ENCODE data around the gene EBI3. TPM values are rescaled to one million over a fixed set of nuclear protein-coding genes. Genes with fewer than 3 reads are reported as not detected.
A peak's percentile ranks its signal among the peaks of the same experiment; 100 is the strongest.

EBI3 gene
- total RNA-seq, 6 experiments from 2014 or later = 0.73 to 4.1 (median 2.0) TPM

DNA sequence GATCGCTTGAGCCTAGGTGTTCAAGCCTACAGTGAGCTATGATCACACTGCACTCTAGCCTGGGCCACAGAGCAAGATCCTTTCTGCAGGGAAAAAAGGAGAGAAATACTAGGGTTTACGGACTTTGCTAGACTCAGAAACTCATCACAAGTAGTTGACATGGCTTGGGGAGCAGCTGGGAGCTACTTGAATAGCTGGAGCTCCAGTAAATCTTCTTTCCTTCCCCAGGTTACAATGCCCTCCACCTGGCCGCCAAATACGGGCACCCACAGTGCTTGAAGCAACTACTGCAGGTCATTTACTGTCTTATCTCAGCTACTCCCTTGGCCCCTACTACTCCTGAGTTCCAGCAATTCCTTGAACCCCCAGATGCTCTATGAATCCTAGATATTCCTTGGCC is 27.5 kb upstream of the EBI3 start:
- Histone ChIP-seq H3K27ac (no peak overlapping the region), H3K9me3 (no peaks in the 10 kb centered on the region), H3K27me3 (no peaks in the 10 kb centered on the region), H3K4me3 (no peak overlapping the region), H3K36me3 (no peaks in the 10 kb centered on the region), H3K4me1 (peaks cover 0 to 4% (median 0%) of the 10 kb centered on the region in 4 donors)
- intact Hi-C loops (cut with DNase I) = loop anchor here in 1 of 2 donors (10.0 kb wide), 1 partner anchor 197 kb away; the partner anchor contains the start of gene PIAS4
- DNase-seq (no peak), ATAC-seq (no peak)
- 93% methylated on average over 2 of the region's 4 CpGs for WGBS (ENCODE audit: insufficient coverage, low coverage, low lambda C conversion rate, missing lambda C conversion rate)
- no peak for TF ChIP-seq POLR2A (IDR thresholded peaks at IDR 0.05)
- TF ChIP-seq, protein P1, sequence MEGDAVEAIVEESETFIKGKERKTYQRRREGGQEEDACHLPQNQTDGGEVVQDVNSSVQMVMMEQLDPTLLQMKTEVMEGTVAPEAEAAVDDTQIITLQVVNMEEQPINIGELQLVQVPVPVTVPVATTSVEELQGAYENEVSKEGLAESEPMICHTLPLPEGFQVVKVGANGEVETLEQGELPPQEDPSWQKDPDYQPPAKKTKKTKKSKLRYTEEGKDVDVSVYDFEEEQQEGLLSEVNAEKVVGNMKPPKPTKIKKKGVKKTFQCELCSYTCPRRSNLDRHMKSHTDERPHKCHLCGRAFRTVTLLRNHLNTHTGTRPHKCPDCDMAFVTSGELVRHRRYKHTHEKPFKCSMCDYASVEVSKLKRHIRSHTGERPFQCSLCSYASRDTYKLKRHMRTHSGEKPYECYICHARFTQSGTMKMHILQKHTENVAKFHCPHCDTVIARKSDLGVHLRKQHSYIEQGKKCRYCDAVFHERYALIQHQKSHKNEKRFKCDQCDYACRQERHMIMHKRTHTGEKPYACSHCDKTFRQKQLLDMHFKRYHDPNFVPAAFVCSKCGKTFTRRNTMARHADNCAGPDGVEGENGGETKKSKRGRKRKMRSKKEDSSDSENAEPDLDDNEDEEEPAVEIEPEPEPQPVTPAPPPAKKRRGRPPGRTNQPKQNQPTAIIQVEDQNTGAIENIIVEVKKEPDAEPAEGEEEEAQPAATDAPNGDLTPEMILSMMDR (IDR thresholded peaks at IDR 0.05) = no peak

DNA sequence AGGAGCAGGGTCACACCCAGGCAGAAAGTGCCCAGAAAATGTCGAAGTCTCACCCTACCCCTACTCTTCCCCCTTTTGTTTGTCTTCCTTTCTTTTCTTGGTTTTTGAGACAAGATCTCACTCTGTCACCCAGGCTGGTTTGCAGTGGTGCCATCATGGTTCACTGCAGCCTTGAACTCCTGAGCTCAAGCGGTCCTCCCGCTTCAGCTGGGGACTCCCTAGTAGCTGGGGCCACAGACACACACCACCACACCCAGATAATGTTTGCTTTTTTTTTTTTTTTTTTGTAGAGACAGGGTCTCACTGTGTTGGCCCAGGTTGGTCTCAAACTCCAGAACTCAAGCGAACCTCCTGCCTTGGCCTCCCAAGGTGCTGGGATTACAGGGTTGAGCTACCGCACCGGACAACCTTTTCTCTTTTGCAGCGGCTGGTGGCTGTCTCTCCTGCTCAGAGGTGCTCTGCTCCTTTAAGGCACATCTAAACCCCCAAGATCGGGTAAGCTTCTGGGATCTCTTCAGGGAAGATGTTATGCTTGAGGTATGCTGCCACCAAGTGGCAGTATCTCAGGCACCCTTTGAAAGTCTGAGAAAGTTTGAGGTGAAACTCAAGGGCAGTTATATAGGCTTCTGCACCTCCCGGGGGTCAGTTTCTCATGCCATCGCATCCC is 22.4 kb upstream of the EBI3 start:
- intact Hi-C loops (cut with DNase I) = loop anchor here (5.0 to 10.0 kb wide), 2 partner anchors 202 to 350 kb away; partner anchors contain the start of gene PIAS4 (in 1 of the 2)
- H3K9me3 ChIP-seq = no peaks in the 10 kb centered on the region

DNA sequence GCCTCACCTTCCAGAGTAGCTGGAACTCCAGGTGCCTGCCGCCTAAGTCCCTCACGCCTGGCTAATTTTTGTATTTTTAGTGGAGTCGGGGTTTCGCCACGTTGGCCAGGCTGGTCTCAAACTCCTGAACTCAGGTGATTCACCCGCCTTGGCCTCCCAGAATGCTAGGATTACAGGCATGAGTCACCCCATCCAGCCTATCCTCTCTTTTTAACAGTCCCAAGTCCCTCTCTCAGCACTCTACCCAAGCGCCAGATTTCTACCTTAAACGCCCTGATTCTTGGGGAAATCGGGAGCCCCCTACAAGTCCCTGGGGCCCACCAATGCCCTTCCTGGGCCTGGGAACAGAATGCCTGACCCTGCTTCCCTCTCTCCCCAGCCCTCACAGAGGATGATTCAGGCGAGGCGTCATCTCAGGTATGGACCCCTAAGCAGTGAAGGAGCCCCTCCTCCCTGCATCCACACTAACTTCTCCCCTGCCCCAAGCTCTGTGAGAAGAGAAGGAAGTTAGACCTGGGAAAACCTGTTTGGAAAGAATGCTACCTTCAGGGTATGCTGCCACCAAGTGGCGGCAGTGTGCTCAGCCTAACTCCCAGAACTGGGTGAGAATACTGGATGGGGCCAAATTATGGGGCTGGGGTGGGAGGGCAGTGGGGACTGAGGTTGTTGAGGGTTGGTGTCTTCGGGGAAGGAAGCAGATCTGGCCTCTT is 20.8 kb upstream of the EBI3 start:
- H3K4me3 ChIP-seq = no peak overlapping the region
- H3K36me3 ChIP-seq = no peaks in the 10 kb centered on the region
- intact Hi-C loops (cut with DNase I) = loop anchor here (5.0 to 10.0 kb wide), 2 partner anchors 204 to 351 kb away; partner anchors contain the start of gene PIAS4 (in 1 of the 2)
- no peaks in the 10 kb centered on the region for H3K27me3 ChIP-seq
- no peaks in the 10 kb centered on the region for H3K9me3 ChIP-seq
- H3K27ac ChIP-seq = no peak overlapping the region
- peaks cover 0 to 4% (median 0%) of the 10 kb centered on the region in 4 donors for H3K4me1 ChIP-seq
- 50% methylated on average over 9 of the region's 13 CpGs for WGBS (ENCODE audit: insufficient coverage, low coverage, low lambda C conversion rate, missing lambda C conversion rate)
- ATAC-seq (peak; percentile 55 to 76 (median 70)), DNase-seq (no peak)
- TF ChIP-seq, protein P1 (IDR thresholded peaks at IDR 0.05) = peak; percentile 29 to 60 (median 53)
- no peak for TF ChIP-seq POLR2A (IDR thresholded peaks at IDR 0.05)

More for the DNA sequence above, 22.4 kb upstream of the EBI3 start:
- 50% methylated on average over 3 of the region's 10 CpGs for WGBS (ENCODE audit: insufficient coverage, low coverage, low lambda C conversion rate, missing lambda C conversion rate)
- no peak overlapping the region for H3K4me3 ChIP-seq
- no peak for TF ChIP-seq POLR2A (IDR thresholded peaks at IDR 0.05)
- TF ChIP-seq, protein P1 (IDR thresholded peaks at IDR 0.05) = peak in 3 of 4 donors; percentile 31 to 42 (median 35)
- no peaks in the 10 kb centered on the region for H3K27me3 ChIP-seq
- peaks cover 0 to 4% (median 0%) of the 10 kb centered on the region in 4 donors for H3K4me1 ChIP-seq
- H3K36me3 ChIP-seq = no peaks in the 10 kb centered on the region
- no peak overlapping the region for H3K27ac ChIP-seq
- ATAC-seq (peak; percentile 11 to 36 (median 31)), DNase-seq (no peak)

DNA sequence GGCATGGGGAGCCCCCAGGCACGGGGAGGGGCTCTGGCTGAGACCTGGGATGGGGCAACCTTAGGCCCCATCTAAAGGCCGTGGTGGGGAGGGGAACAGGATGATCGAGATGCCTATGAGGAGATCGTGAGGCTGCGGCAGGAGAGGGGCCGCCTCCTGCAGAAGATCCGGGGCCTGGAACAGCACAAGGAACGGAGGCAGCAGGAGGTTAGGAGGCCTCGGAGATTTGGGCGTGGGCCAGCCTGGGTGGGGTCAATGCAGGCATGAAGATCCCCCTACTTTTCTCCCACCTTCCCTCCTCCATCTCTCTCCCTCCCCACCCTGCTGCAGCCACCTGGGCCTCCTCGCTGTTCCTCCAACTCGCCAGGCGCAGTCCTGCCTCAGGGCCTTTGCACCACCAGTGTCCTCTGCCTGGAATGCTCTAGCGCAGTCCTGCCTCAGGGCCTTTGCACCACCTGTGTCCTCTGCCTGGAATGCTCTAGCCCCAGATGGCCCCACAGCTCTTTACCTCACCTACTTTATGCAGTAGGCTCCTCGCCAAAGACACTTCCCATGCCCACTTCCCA is 19.1 kb upstream of the EBI3 start:
- Histone ChIP-seq H3K4me1 (no peaks in the 10 kb centered on the region), H3K27me3 (no peaks in the 10 kb centered on the region), H3K4me3 (no peak overlapping the region), H3K27ac (no peak overlapping the region), H3K9me3 (no peaks in the 10 kb centered on the region), H3K36me3 (no peaks in the 10 kb centered on the region)
- no peak for ATAC-seq
- 67% methylated on average over 12 of the region's 15 CpGs for WGBS (ENCODE audit: insufficient coverage, low coverage, low lambda C conversion rate, missing lambda C conversion rate)
- TF ChIP-seq, protein P1 (IDR thresholded peaks at IDR 0.05) = no peak
- no peak for TF ChIP-seq POLR2A (IDR thresholded peaks at IDR 0.05)
- intact Hi-C loops (cut with DNase I) = loop anchor here in 1 of 2 donors (10.0 kb wide), 2 partner anchors 355 to 425 kb away; partner anchors contain the start of gene MATK
- no peak for DNase-seq

Data from right lobe of liver (tissue), 6 donors.